ENCODE measurements around the gene CLK3. TPM values are rescaled to one million over a fixed set of nuclear protein-coding genes. Genes with fewer than 3 reads are reported as not detected.

The CLK3 gene
- total RNA-seq, 4 donors from 2014 or later = 45.4 to 152 (median 105) TPM

DNA sequence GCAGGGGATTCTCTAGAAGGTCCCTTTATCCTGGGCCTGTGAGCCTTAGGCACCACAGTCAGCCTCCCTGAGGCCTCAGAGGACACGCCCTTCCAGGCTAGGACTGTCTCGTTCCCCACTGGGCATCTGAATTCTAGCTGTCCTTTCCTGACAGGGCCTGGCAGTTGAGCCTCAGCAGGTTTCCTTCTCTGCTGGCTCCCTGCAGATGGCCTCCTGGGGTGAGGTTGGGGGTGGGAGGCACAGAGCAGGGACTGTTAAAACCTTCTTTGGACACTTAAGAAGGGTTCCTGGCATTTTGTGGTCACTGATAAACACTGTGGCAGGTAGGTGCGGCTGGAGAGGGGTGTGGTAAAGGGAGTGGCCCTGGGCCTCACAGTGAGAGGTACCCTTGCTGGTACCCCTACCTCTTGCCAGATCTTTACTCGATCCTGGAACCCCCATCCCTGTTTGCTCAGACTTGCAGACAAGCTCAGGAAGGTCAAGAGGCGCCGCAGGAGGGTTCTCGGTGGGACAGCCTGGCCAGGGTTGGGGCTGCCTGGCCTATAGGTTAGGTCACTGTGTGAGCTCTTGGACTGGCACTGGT, 8.5 kb downstream of the CLK3 start:
- Histone ChIP-seq H3K9me3 (no peaks in the 10 kb centered on the region), H3K36me3 (peaks cover 0 to 100% of the 10 kb centered on the region in 2 donors), H3K4me1 (peaks cover 14 to 18% of the 10 kb centered on the region in 2 donors), H3K27ac (no peak overlapping the region), H3K27me3 (no peaks in the 10 kb centered on the region), H3K4me3 (no peak overlapping the region)
- intact Hi-C loops (cut with DNase I; ENCODE audit: low total_unique reads) (no loop called here), in situ Hi-C loops (cut with MboI; ENCODE audit: low sequenced_read_pairs in 4 of 4) (loop anchor here in 1 of 4 donors (25.0 kb wide), 1 partner anchor 162 kb away; the partner anchor contains the start of gene UBL7)
- DNase-seq = no peak
- no peak for ATAC-seq
- TF ChIP-seq POLR2A (IDR thresholded peaks at IDR 0.05) (no peak), CTCF (IDR thresholded peaks at IDR 0.05 in 4 of 5, conservative IDR thresholded peaks at IDR 0.05 in 1 of 5) (no peak)

- TF ChIP-seq POLR2A (IDR thresholded peaks at IDR 0.05) (no peak), CTCF (IDR thresholded peaks at IDR 0.05 in 4 of 5, conservative IDR thresholded peaks at IDR 0.05 in 1 of 5) (no peak)
- DNase-seq (no peak), ATAC-seq (no peak)
- Histone ChIP-seq H3K4me3 (no peak overlapping the region), H3K27ac (no peak overlapping the region), H3K4me1 (peaks cover 6 to 9% of the 10 kb centered on the region in 2 donors), H3K27me3 (no peaks in the 10 kb centered on the region), H3K36me3 (peaks cover 0 to 100% of the 10 kb centered on the region in 2 donors), H3K9me3 (no peaks in the 10 kb centered on the region)
- intact Hi-C loops (cut with DNase I; ENCODE audit: low total_unique reads) = no loop called here
- in situ Hi-C loops (cut with MboI; ENCODE audit: low sequenced_read_pairs in 4 of 4) = loop anchor here in 3 of 4 donors (25.0 kb wide), 1 partner anchor 312 kb away; the partner anchor contains the start of gene COX5A (in 3 of the 3)
These were observed 10.1 kb downstream of the CLK3 start for GRCh38 chr15:74625693-74626092.

GRCh38 chr15:74626336-74626735, 10.7 kb downstream of the CLK3 start:
- intact Hi-C loops (cut with DNase I; ENCODE audit: low total_unique reads) (no loop called here), in situ Hi-C loops (cut with MboI; ENCODE audit: low sequenced_read_pairs in 4 of 4) (loop anchor here in 3 of 4 donors (25.0 kb wide), 1 partner anchor 311 kb away; the partner anchor contains the start of gene COX5A (in 3 of the 3))
- DNase-seq (no peak), ATAC-seq (no peak)
- no peak for TF ChIP-seq CTCF (IDR thresholded peaks at IDR 0.05 in 4 of 5, conservative IDR thresholded peaks at IDR 0.05 in 1 of 5)
- TF ChIP-seq POLR2A (IDR thresholded peaks at IDR 0.05) = no peak
- Histone ChIP-seq H3K36me3 (peaks cover 0 to 100% of the 10 kb centered on the region in 2 donors), H3K27me3 (no peaks in the 10 kb centered on the region), H3K4me3 (no peak overlapping the region), H3K4me1 (peaks cover 2 to 3% of the 10 kb centered on the region in 2 donors), H3K27ac (no peak overlapping the region), H3K9me3 (no peaks in the 10 kb centered on the region)

DNA sequence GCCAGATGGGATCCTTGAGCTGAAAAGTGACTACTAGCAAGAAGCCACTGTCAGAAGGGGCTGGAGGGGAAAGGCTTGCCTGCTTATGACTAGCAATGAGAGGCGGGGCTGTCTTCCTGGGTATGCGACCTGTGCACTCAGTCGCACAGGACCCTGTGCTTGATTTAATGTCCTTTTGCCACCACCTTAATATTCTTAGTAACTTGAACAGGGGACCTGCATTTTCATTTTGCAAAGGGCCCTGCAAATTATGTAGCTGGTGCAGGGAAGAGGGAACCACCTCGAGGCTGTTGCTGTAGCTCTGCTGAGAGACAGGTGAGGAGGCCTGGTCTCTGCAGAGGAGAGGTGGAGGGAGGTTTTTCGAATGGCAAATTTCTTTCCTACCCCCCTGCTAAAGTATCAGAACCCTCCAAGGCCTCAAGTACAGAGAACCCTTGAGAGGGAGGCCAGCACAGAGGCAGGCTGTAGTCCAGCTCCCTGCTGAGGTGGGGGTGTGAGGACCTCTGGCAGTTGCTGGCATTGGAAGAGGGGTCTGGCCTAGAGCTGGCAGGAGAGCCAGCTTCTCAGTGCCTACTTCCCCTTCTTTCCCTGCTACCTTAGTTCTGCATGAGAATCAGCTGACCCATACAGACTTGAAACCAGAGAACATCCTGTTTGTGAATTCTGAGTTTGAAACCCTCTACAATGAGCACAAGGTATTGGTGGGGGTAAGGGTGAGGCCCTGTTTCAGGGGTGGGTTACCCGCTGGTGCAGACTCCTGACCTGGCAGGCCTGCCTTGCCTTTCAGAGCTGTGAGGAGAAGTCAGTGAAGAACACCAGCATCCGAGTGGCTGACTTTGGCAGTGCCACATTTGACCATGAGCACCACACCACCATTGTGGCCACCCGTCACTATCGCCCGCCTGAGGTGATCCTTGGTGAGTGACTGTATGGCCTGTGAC, 11.4 kb downstream of the CLK3 start:
- no peaks in the 10 kb centered on the region for H3K4me1 ChIP-seq
- DNase-seq (no peak), ATAC-seq (no peak)
- no peak overlapping the region for H3K4me3 ChIP-seq
- in situ Hi-C loops (cut with MboI; ENCODE audit: low sequenced_read_pairs in 4 of 4) (loop anchor here in 3 of 4 donors (25.0 kb wide), 1 partner anchor 310 kb away; the partner anchor contains the start of gene COX5A (in 3 of the 3)), intact Hi-C loops (cut with DNase I; ENCODE audit: low total_unique reads) (no loop called here)
- H3K27ac ChIP-seq = no peak overlapping the region
- no peaks in the 10 kb centered on the region for H3K27me3 ChIP-seq
- H3K9me3 ChIP-seq = no peaks in the 10 kb centered on the region
- peaks cover 0 to 100% of the 10 kb centered on the region in 2 donors for H3K36me3 ChIP-seq
- no peak for TF ChIP-seq POLR2A (IDR thresholded peaks at IDR 0.05)
- TF ChIP-seq CTCF (IDR thresholded peaks at IDR 0.05 in 4 of 5, conservative IDR thresholded peaks at IDR 0.05 in 1 of 5) = no peak

All from gastrocnemius medialis (tissue), 4 donors.